Loucy (cell line): ENCODE data around the gene PMEL.
"Not testable (repeated sequence)": the region's sequence is repeated elsewhere in the genome, so short reads cannot be mapped to it uniquely, and the experiment has no call there.

Source experiments
- H2AFZ ChIP-seq: fragments of 200-600 bp; sonication (generic); 2 replicates; pipeline ENCODE4 v1.6.0; 2016; ENCODE audit warnings: antibody characterized with exemption, mild to moderate bottlenecking, low read length, moderate library complexity
- H3F3A ChIP-seq: fragments of 200-600 bp; 2 replicates; pipeline ENCODE4 v1.6.0; 2016; ENCODE audit warnings: antibody characterized with exemption, low read depth, mild to moderate bottlenecking
- H3K27me3 ChIP-seq: fragments of 200-600 bp; sonication (generic); 2 replicates; pipeline ENCODE4 v1.6.1; 2014; ENCODE audit warnings: low read length, mild to moderate bottlenecking; ENCODE audit not compliant: insufficient read depth, poor library complexity, severe bottlenecking
- H3K36me3 ChIP-seq: fragments of 200-600 bp; sonication (generic); 2 replicates; pipeline ENCODE4 v1.6.1; 2016; ENCODE audit warnings: low read length; ENCODE audit not compliant: insufficient read depth
- H3K4me1 ChIP-seq: fragments of 200-600 bp; sonication (generic); 2 replicates; pipeline ENCODE4 v1.5.1; 2014; ENCODE audit warnings: low read length, mild to moderate bottlenecking; ENCODE audit not compliant: insufficient read depth, poor library complexity, severe bottlenecking
- H3K4me2 ChIP-seq: fragments of 200-600 bp; sonication (generic); 2 replicates; pipeline ENCODE4 v1.6.0; 2014; ENCODE audit warnings: antibody characterized with exemption, low read length, low read depth, mild to moderate bottlenecking; ENCODE audit not compliant: poor library complexity, severe bottlenecking
- H3K4me3 ChIP-seq: fragments of 200-600 bp; sonication (generic); 2 replicates; pipeline ENCODE4 v1.5.1; 2014; ENCODE audit warnings: low read length, mild to moderate bottlenecking, mixed read lengths; ENCODE audit not compliant: poor library complexity, severe bottlenecking
- H3K79me2 ChIP-seq: fragments of 200-600 bp; sonication (generic); 2 replicates; pipeline ENCODE4 v1.6.1; 2014; ENCODE audit warnings: low read length; ENCODE audit not compliant: insufficient read depth
- H3K9ac ChIP-seq: fragments of 200-600 bp; sonication (generic); 2 replicates; pipeline ENCODE4 v1.6.0; 2014; ENCODE audit warnings: mild to moderate bottlenecking, low read depth, low read length, moderate library complexity; ENCODE audit not compliant: poor library complexity, severe bottlenecking
- H3K9me2 ChIP-seq: fragments of 200-600 bp; sonication (generic); replicated peaks from 2 replicates; pipeline ENCODE4 v1.6.1; 2016; ENCODE audit warnings: low read depth, low read length, mixed read lengths
- H3K9me3 ChIP-seq: fragments of 200-600 bp; sonication (generic); 2 replicates; pipeline ENCODE4 v1.6.1; 2014; ENCODE audit warnings: mild to moderate bottlenecking, antibody characterized with exemption, low read length, low read depth; ENCODE audit not compliant: insufficient read depth
- H4K20me1 ChIP-seq: fragments of 200-600 bp; sonication (generic); 2 replicates; pipeline ENCODE4 v1.6.0; 2014; ENCODE audit warnings: antibody characterized with exemption, low read length, mild to moderate bottlenecking; ENCODE audit not compliant: insufficient read depth, poor library complexity, severe bottlenecking
- EZH2phosphoT487 ChIP-seq: fragments of 200-600 bp; IDR thresholded peaks from 2 replicates; pipeline ENCODE4 v1.6.1; 2018; ENCODE audit warnings: antibody characterized with exemption, mild to moderate bottlenecking, moderate library complexity, borderline replicate concordance
- TF ChIP-seq, protein P1 (sequence below): fragments of 200-600 bp; sonication (generic); conservative IDR thresholded peaks from 2 replicates; pipeline ENCODE4 v1.5.1; 2014; ENCODE audit warnings: mild to moderate bottlenecking, antibody characterized with exemption, low read length

The PMEL gene

DNA sequence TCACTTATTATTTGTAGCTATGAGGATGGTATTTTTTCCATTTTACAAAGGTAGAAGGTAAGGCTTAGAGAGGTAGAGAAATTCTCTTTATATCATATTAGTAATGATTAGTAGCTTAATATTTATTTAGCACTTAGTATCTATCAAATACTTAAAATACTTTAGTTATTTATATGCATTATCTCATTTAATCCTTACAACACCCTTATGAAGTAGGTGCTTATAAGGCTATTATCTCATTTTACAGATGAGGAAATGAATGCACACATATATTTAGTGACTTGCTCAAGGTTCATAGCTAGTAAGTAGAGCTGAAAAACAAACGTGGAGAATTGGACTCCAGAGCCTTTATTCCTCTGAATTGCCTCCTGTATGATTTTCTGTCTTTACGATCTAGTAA lies 19.0 kb upstream of the PMEL start:
- Histone ChIP-seq H3K9ac (no peak overlapping the region), H3K79me2 (no peaks in the 10 kb centered on the region; the same call in 1 of the 2 replicates), H3K4me2 (no peak overlapping the region), H3K4me3 (no peak overlapping the region), H3K9me3 (no peaks in the 10 kb centered on the region), H3K4me1 (peaks cover 6% of the 10 kb centered on the region), H3K36me3 (peaks cover 5% of the 10 kb centered on the region; the same call in 1 of the 2 replicates), H3K27me3 (no peaks in the 10 kb centered on the region), H3K9me2 (no peaks in the 10 kb centered on the region), H2AFZ (no peak overlapping the region), H3F3A (no peaks in the 10 kb centered on the region), H4K20me1 (no peaks in the 10 kb centered on the region)
- TF ChIP-seq, protein P1, sequence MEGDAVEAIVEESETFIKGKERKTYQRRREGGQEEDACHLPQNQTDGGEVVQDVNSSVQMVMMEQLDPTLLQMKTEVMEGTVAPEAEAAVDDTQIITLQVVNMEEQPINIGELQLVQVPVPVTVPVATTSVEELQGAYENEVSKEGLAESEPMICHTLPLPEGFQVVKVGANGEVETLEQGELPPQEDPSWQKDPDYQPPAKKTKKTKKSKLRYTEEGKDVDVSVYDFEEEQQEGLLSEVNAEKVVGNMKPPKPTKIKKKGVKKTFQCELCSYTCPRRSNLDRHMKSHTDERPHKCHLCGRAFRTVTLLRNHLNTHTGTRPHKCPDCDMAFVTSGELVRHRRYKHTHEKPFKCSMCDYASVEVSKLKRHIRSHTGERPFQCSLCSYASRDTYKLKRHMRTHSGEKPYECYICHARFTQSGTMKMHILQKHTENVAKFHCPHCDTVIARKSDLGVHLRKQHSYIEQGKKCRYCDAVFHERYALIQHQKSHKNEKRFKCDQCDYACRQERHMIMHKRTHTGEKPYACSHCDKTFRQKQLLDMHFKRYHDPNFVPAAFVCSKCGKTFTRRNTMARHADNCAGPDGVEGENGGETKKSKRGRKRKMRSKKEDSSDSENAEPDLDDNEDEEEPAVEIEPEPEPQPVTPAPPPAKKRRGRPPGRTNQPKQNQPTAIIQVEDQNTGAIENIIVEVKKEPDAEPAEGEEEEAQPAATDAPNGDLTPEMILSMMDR = no peak
- TF ChIP-seq EZH2phosphoT487 = no peak

DNA sequence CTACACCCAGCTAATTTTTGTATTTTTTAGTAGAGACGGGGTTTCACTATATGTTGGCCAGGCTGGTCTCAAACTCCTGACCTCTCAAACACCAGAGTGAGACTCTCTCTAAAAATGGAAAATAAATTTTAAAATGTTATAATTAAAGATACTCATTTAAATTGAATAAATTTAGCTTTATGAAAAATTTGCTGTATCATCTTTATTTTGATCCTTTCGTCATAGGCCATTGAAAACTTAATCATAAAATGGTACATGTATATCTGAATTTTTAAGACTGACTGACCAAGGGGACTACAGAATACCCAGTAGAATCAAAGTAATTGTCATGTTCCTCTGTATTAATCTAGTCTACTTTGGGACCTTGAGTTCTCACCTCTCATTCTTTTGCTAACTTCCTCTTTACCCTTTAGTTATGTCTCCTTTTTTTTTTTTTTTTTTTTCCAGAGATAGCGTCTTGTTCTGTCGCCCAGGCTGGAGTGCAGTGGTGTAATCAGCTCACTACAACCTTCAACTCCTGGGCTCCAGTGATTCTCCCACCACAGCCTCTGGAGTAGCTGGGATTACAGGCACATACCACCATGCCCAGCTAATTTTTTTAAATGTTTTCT lies 17.5 kb upstream of the PMEL start:
- Histone ChIP-seq H3K9me3 (no peaks in the 10 kb centered on the region), H4K20me1 (no peaks in the 10 kb centered on the region), H3K27me3 (no peaks in the 10 kb centered on the region), H3K4me3 (no peak overlapping the region), H3K79me2 (peaks cover 10% of the 10 kb centered on the region; the same call in 1 of the 2 replicates), H3K9me2 (no peaks in the 10 kb centered on the region), H3F3A (no peaks in the 10 kb centered on the region), H2AFZ (no peak overlapping the region), H3K4me2 (no peak overlapping the region), H3K36me3 (no peaks in the 10 kb centered on the region), H3K4me1 (peaks cover 6% of the 10 kb centered on the region), H3K9ac (no peak overlapping the region)
- TF ChIP-seq EZH2phosphoT487 = no peak
- TF ChIP-seq, protein P1 = no peak

DNA sequence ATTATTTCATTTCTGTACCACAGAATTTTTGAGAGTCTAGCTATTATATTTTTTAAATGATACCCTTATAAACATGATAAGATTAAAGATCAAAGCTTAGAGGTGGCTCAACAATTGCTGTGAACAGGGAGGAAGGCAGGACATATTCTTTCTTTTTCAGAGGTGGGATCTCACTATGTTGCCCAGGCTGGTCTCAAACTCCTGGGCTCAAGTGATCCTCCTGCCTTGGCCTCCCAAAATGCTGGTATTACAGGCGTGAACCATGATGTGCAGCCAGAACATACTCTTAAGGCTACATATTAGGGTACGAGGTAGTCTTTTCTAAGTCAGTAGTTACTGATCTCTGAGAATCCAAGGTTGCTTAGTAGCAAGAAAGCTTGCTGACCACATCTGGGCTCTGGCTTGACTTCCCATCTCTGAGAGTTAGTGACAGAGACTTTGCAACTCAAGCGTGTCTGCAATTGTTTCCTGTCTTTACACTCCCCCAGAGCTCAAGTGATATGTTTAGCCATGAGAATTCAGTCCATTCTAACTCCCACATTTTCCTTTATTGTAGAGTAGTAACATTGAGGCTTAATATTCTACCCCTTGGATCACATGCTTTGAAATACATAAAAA lies 16.6 kb upstream of the PMEL start:
- Histone ChIP-seq H3K4me3 (no peak overlapping the region), H3K79me2 (peaks cover 16% of the 10 kb centered on the region), H4K20me1 (no peaks in the 10 kb centered on the region), H3K27me3 (no peaks in the 10 kb centered on the region), H3K36me3 (no peaks in the 10 kb centered on the region), H3K9ac (no peak overlapping the region), H3K9me3 (no peaks in the 10 kb centered on the region), H3K4me1 (peaks cover 11% of the 10 kb centered on the region), H3K9me2 (no peaks in the 10 kb centered on the region), H3K4me2 (no peak overlapping the region), H3F3A (no peaks in the 10 kb centered on the region), H2AFZ (no peak overlapping the region)
- TF ChIP-seq, protein P1 = no peak
- no peak for TF ChIP-seq EZH2phosphoT487

- H3K4me3 ChIP-seq, H3K27me3 ChIP-seq, H3K9me2 ChIP-seq, H3K36me3 ChIP-seq, H3K4me2 ChIP-seq, H3K9ac ChIP-seq, H3F3A ChIP-seq, H2AFZ ChIP-seq, H4K20me1 ChIP-seq, H3K9me3 ChIP-seq: not testable (repeated sequence)
- Histone ChIP-seq H3K4me1 (peaks cover 15% of the 10 kb centered on the region), H3K79me2 (peaks cover 22% of the 10 kb centered on the region)
These were observed 16.0 kb upstream of the PMEL start for GRCh38 chr12:55981882-55982281.
